OCI-M1 (cell line): Measurements from ENCODE around the gene PRAMEF2.
A peak's percentile ranks its signal among the peaks of the same experiment; 100 is the strongest.
"Not testable (repeated sequence)": the region's sequence is repeated elsewhere in the genome, so short reads cannot be mapped to it uniquely, and the experiment has no call there.

Experiments used
- DNase-seq: peaks from one replicate; lab custom pipeline; 2025; lab: John Stamatoyannopoulos, UW

PRAMEF2 gene

DNA sequence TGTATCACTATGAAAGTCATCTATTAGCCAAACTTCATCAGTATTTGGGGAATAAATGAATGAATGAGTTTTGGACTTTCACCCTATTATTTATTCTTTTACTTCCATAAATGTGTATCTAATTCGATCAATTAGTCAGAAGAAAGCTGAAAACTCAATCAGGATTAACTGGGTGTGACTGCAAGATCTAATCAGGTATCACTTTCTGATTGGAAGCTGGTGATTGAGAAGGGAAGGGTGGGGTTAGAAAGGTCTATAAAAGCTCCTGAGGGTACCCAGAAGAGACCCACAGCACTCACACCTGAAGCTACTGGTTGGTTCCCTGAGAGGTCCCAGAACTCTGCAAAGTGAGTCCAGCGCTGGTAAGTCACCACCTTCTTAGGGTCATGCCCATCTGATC, at the start of gene PRAMEF2:
Gene PRAMEF2 (plus strand): TSS at position 301 of the 400 bp plus-strand sequence. CDS start 1,924 bp downstream, outside the sequence.
- not testable (repeated sequence) for DNase-seq

GRCh38 chr1:12809933-12810332, 47.0 kb upstream of the PRAMEF2 start:
- no peak for DNase-seq

GRCh38 chr1:12810691-12811408, 46.0 kb upstream of the PRAMEF2 start:
- DNase-seq: peak; percentile 19

- no peak for DNase-seq
Measured at GRCh38 chr1:12811409-12811784, 45.5 kb upstream of the PRAMEF2 start.

DNA sequence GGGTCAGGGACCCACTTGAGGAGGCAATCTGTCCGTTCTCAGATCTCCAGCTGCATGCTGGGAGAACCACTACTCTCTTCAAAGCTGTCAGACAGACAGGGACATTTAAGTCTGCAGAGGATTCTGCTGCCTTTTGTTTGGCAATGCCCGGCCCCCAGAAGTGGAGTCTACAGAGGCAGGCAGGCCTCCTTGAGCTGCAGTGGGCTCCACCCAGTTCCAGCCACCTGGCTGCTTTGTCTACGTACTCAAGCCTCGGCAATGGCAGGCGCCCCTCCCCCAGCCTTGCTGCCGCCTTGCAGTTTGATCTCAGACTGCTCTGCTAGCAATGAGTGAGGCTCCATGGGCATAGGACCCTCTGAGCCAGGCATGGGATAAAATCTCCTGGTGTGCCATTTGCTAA, 37.8 kb upstream of the PRAMEF2 start:
- not testable (repeated sequence) for DNase-seq

- not testable (repeated sequence) for DNase-seq
Measured at GRCh38 chr1:12831310-12831709, 25.6 kb upstream of the PRAMEF2 start, which contains the start of gene PRAMEF11. Gene PRAMEF11 (minus strand): TSS chr1:12831410. CDS start chr1:12828789, 2,621 bp downstream.

GRCh38 chr1:12833251-12833650, 23.6 kb upstream of the PRAMEF2 start:
- DNase-seq: not testable (repeated sequence)

DNA sequence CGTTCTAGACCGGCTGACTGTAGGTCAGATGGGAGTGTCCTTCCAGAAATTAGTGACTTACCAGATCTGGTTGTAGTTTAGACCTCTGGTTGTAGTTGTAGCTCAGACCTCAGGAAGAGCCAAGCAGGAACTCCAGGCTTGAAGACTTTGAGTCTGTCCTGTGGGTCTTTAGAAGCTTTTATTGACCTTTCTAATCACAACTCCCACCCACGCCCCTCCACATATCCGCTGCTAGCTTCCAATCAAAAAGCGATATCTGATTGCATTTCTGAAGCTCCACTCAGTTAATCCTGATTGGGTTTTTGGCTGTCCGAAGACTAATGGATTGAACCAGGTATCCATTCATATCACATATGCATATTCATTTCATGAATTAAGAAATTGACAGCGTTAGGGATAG, 8.3 kb upstream of the PRAMEF2 start, which contains the start of gene HNRNPCL1:
Gene HNRNPCL1 (minus strand): TSS at position 101 of the 400 bp plus-strand sequence. CDS start 431 bp downstream, outside the sequence.
- DNase-seq: not testable (repeated sequence)

DNA sequence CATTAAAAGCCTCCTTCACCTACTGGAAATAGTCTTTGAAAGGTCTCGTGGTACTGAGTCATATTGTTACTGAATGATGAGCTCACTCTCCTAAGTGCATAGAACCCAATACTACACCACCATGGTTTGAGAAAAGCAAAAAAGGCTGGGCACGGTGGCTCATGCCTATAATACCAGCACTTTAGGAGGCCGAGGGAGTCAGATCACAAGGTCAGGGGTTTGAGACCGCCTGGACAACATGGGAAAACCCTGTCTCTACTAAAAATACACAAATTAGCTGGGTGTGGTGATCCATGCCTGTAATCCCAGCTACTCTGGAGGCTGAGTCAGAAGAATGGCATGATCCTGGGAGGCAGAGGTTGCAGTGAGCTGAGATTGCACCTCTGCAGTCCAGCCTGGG, 5.1 kb upstream of the PRAMEF2 start:
- no peak for DNase-seq

GRCh38 chr1:12863131-12863880, 6.4 kb downstream of the PRAMEF2 start:
- not testable (repeated sequence) for DNase-seq

GRCh38 chr1:12878453-12878852, 21.6 kb downstream of the PRAMEF2 start:
- DNase-seq: not testable (repeated sequence)

DNA sequence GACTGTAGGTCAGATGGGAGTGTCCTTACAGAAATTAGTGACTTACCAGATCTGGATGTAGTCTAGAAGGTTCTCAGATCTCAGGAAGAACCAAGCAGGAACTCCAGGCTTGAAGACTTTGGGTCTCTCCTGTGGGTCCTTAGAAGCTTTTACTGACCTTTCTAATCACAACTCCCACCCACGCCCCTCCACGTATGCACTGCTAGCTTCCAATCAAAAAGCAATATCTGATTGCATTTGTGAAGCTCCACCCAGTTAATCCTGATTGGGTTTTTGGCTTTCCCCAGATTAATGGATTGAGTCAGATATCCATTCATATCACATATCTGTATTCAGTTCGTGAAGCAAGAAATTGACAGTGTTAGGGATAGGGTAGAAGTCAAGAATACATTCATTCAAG, 29.2 kb downstream of the PRAMEF2 start, which contains the start of gene PRAMEF4:
Gene PRAMEF4 (minus strand): TSS at position 101 of the 400 bp plus-strand sequence. CDS start 2,807 bp downstream, outside the sequence.
- DNase-seq: not testable (repeated sequence)

GRCh38 chr1:12898170-12898569, 41.3 kb downstream of the PRAMEF2 start, which contains the start of gene PRAMEF10:
Gene PRAMEF10 (minus strand): TSS chr1:12898270. CDS start chr1:12895847, 2,423 bp downstream.
- not testable (repeated sequence) for DNase-seq

DNA sequence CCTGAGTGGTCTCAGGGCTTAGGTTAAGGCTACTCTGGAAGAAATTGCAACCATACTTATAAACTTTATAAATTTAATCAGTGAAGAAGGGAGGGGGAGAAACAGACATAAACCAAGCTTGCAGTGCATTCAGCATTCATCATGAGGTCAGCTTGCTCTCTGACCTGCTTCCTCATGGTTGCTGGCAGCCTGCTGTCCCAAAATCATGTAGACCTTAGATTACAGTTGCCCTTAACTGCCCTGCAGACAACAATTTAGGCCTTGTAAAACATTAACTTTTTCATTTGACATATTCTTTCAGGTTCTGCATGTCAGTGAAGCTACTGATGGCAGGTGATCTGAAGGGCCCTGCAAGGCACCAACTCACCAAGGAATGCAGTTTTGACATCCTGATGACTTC, 42.3 kb downstream of the PRAMEF2 start:
- DNase-seq: not testable (repeated sequence)

- not testable (repeated sequence) for DNase-seq
Measured at GRCh38 chr1:12903793-12904572, 47.1 kb downstream of the PRAMEF2 start.
